HepG2 (cell line): ENCODE data around the gene RBM28. TPM values are rescaled to one million over a fixed set of nuclear protein-coding genes. Genes with fewer than 3 reads are reported as not detected.

ENCODE experiments used
- ARID3A ChIP-seq: IDR thresholded peaks from 2 replicates; pipeline ENCODE4 v1.6.1; 2012; ENCODE audit warnings: low read depth, low read length, improper control_type of control experiment
- DPF2 ChIP-seq: sonication (generic); formaldehyde crosslinking; IDR thresholded peaks from 2 replicates; pipeline ENCODE4 v1.4.0; 2020; ENCODE audit warnings: mild to moderate bottlenecking, low read depth, missing genetic modification reagents, borderline replicate concordance
- FOXJ3 ChIP-seq: sonication (generic); formaldehyde crosslinking; IDR thresholded peaks from 2 replicates; pipeline ENCODE4 v1.4.0; 2020; ENCODE audit warnings: missing genetic modification reagents, mild to moderate bottlenecking, borderline replicate concordance
- FOXK2 ChIP-seq: fragments of 450-650 bp; IDR thresholded peaks from 2 replicates; pipeline ENCODE4 v1.6.1; 2016
- FOXO1 ChIP-seq: sonication (generic); formaldehyde crosslinking; IDR thresholded peaks from 2 replicates; pipeline ENCODE4 v1.4.0; 2020; ENCODE audit warnings: missing genetic modification reagents
- ISL2 ChIP-seq: sonication (generic); formaldehyde crosslinking; IDR thresholded peaks from 2 replicates; pipeline ENCODE4 v1.5.0; 2020; ENCODE audit warnings: missing genetic modification reagents
- KAT2B ChIP-seq: fragments of 150-350 bp; IDR thresholded peaks from 2 replicates; pipeline ENCODE4 v1.6.1; 2014; ENCODE audit warnings: low read depth, low read length, borderline replicate concordance
- KDM1A ChIP-seq: IDR thresholded peaks from 2 replicates; pipeline ENCODE4 v1.6.1; 2016; ENCODE audit warnings: missing compliant biosample characterization
- MIXL1 ChIP-seq: IDR thresholded peaks from 2 replicates; pipeline ENCODE4 v1.6.1; 2016
- MLXIP ChIP-seq: sonication (generic); formaldehyde crosslinking; IDR thresholded peaks from 2 replicates; pipeline ENCODE4 v1.9.0; 2021; ENCODE audit warnings: missing genetic modification reagents, borderline replicate concordance
- NFATC3 ChIP-seq: sonication (generic); formaldehyde crosslinking; IDR thresholded peaks from 2 replicates; pipeline ENCODE4 v1.5.1; 2020; ENCODE audit warnings: mild to moderate bottlenecking, missing genetic modification reagents
- NFIC ChIP-seq: IDR thresholded peaks from 2 replicates; pipeline ENCODE4 v1.6.1; 2012; ENCODE audit warnings: mild to moderate bottlenecking, low read length, inconsistent platforms
- POGZ ChIP-seq: sonication (generic); formaldehyde crosslinking; IDR thresholded peaks from 2 replicates; pipeline ENCODE4 v1.4.0; 2020; ENCODE audit warnings: mild to moderate bottlenecking, missing genetic modification reagents
- RXRB ChIP-seq: IDR thresholded peaks from 2 replicates; pipeline ENCODE4 v1.6.1; 2016; ENCODE audit warnings: borderline replicate concordance, missing genetic modification reagents, missing compliant biosample characterization
- SOX6 ChIP-seq, 2 experiments: fragments of 450-650 bp in 1 of 2; sonication (generic) in 1 of 2; formaldehyde crosslinking in 1 of 2; IDR thresholded peaks; 2 replicates each; pipeline versions ENCODE4 v1.4.0 to v1.6.1; 2017 to 2020; ENCODE audit warnings: antibody characterized with exemption in 1 of 2, mild to moderate bottlenecking in 1 of 2, missing genetic modification reagents in 1 of 2
- TBX2 ChIP-seq: sonication (generic); formaldehyde crosslinking; IDR thresholded peaks from 2 replicates; pipeline ENCODE4 v1.5.0; 2020; ENCODE audit warnings: missing genetic modification reagents, mild to moderate bottlenecking, borderline replicate concordance
- XRCC5 ChIP-seq: fragments of 200-400 bp; formaldehyde crosslinking; optimal IDR thresholded peaks from 2 replicates; pipeline ENCODE3; 2017; ENCODE audit warnings: mild to moderate bottlenecking, low read length
- ZBTB33 ChIP-seq: sonication (generic); formaldehyde crosslinking; IDR thresholded peaks from 2 replicates; pipeline ENCODE4 v1.4.0; 2020; ENCODE audit warnings: missing genetic modification reagents
- ZNF263 ChIP-seq: sonication (generic); formaldehyde crosslinking; IDR thresholded peaks from 2 replicates; pipeline ENCODE4 v1.4.0; 2020; ENCODE audit warnings: missing genetic modification reagents
- polyA plus RNA-seq, 8 experiments: library from polyadenylated mRNA; depleted of rRNA in 3 of 8; stranded (reverse) in 7 of 8; unstranded in 1 of 8; fragments of >200 nt; fragmentation: Illumina TruSeq in 4 of 8; extraction: Trizol in 4 of 8; gene quantifications; 2 replicates each; pipeline versions ENCODE4 v1.2.1 to v1.2.3, GENCODE V29; 2011 to 2016; ENCODE audit warnings: low read depth in 4 of 8, missing spikeins in 1 of 8, mixed read lengths in 1 of 8; ENCODE audit not compliant: insufficient read depth in 1 of 8
- total RNA-seq, 5 experiments: library from RNA; depleted of rRNA; stranded (reverse); fragments of >200 nt; fragmentation: Illumina TruSeq; extraction: Trizol; gene quantifications; 2 replicates each; pipeline ENCODE4 v1.2.3, GENCODE V29; 2016; ENCODE audit warnings: low read depth in 1 of 5
- TF ChIP-seq, protein P1 (sequence below): sonication (generic); formaldehyde crosslinking; IDR thresholded peaks from 2 replicates; pipeline ENCODE4 v1.8.0; 2022; ENCODE audit warnings: missing genetic modification reagents, mild to moderate bottlenecking, inconsistent platforms, borderline replicate concordance

Gene RBM28
- total and polyA plus RNA-seq, 2 of the 13 experiments (the other 11 are each of a cell fraction or from before 2014, with no cell fraction given): 20.5 to 49.0 TPM

GRCh38 chr7:128310499-128310898, 33.2 kb downstream of the RBM28 start (continued):
- peak; percentile 86 for TF ChIP-seq FOXO1 (CRISPR knock-in tag)
- peak; percentile 71; the same call in 1 of the 2 replicates for TF ChIP-seq DPF2
- TF ChIP-seq FOXK2: 0 out of 2 replicates have a peak, but pooled peaks have one; percentile 50
- TF ChIP-seq ZBTB33: peak; percentile 52; the same call in 1 of the 2 replicates
- peak; percentile 78; the same call in 1 of the 2 replicates for TF ChIP-seq NFIC
- no peak for TF ChIP-seq SOX6 (IDR thresholded peaks at IDR 0.05)
- TF ChIP-seq SOX6 (CRISPR knock-in tag; IDR thresholded peaks at IDR 0.05): peak; percentile 79
- TF ChIP-seq ISL2 (CRISPR knock-in tag): peak; percentile 38; the same call in 1 of the 2 replicates
- 0 out of 2 replicates have a peak, but pooled peaks have one; percentile 34 for TF ChIP-seq TBX2 (CRISPR knock-in tag)
- peak; percentile 58; the same call in 1 of the 2 replicates for TF ChIP-seq KDM1A
- peak; percentile 47; the same call in 1 of the 2 replicates for TF ChIP-seq POGZ (CRISPR knock-in tag)
- peak; percentile 83 for TF ChIP-seq RXRB (CRISPR knock-in tag)
- TF ChIP-seq, protein P1, sequence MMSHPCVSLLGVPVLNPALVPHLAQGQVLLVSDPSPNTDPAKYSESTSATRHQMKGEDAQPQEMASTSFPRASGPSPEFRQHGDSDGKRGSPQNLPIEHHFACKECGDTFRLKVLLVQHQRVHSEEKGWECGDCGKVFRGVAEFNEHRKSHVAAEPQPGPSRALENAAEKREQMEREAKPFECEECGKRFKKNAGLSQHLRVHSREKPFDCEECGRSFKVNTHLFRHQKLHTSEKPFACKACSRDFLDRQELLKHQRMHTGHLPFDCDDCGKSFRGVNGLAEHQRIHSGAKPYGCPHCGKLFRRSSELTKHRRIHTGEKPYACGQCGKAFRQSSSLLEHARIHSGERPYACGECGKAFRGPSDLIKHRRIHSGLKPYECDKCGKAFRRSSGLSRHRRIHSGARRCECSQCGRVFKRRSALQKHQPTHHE: no peak
- peak; percentile 70; the same call in 1 of the 2 replicates for TF ChIP-seq FOXJ3 (CRISPR knock-in tag)
- peak; percentile 71; the same call in 1 of the 2 replicates for TF ChIP-seq MIXL1
- TF ChIP-seq NFATC3 (CRISPR knock-in tag): no peak
- TF ChIP-seq KAT2B: no peak
- no peak for TF ChIP-seq XRCC5
- 0 out of 2 replicates have a peak, but pooled peaks have one; percentile 43 for TF ChIP-seq ARID3A
- TF ChIP-seq ZNF263: peak; percentile 87
- no peak for TF ChIP-seq MLXIP (CRISPR knock-in tag)
